SK-N-DZ (cell line): ENCODE results near the gene GADD45G. TPM values are rescaled to one million over a fixed set of nuclear protein-coding genes. Genes with fewer than 3 reads are reported as not detected.

Source experiments
- DNase-seq: peaks from one replicate; pipeline ENCODE4 v3.0.0-alpha.2; 2015; ENCODE audit warnings: low spot score
- polyA plus RNA-seq, 2 experiments: library from polyadenylated mRNA; depleted of rRNA; stranded (reverse); fragments of >200 nt; gene quantifications; 2 replicates each; pipeline ENCODE4 v1.2.3, GENCODE V29; 2014

GADD45G gene
- polyA plus RNA-seq (2014; cell fraction: cytosol; rRNA removed): 11.1 and 13.4 TPM in 2 replicates
- 12.8 and 20.6 TPM in 2 replicates for polyA plus RNA-seq (2014; cell fraction: nucleus; rRNA removed)

GRCh38 chr9:89604729-89605464 lies at the start of gene GADD45G:
GADD45G (plus strand) TSS chr9:89605012; CDS start chr9:89605122, 110 bp downstream.
- DNase-seq: peak; percentile 87

- no peak for DNase-seq
Observed at GRCh38 chr9:89555036-89555415, 49.8 kb upstream of the GADD45G start.

GRCh38 chr9:89555451-89556375 lies 49.1 kb upstream of the GADD45G start:
- DNase-seq: no peak

- DNase-seq: no peak
Observed at GRCh38 chr9:89558196-89558899, 46.5 kb upstream of the GADD45G start.

GRCh38 chr9:89558948-89559347 lies 45.9 kb upstream of the GADD45G start:
- DNase-seq: no peak

- DNase-seq: no peak
Observed at GRCh38 chr9:89562186-89562814, 42.5 kb upstream of the GADD45G start.

GRCh38 chr9:89563571-89564345 lies 41.1 kb upstream of the GADD45G start:
- no peak for DNase-seq

GRCh38 chr9:89564346-89564878 lies 40.4 kb upstream of the GADD45G start:
- DNase-seq: peak; percentile 78

GRCh38 chr9:89567649-89568048 lies 37.2 kb upstream of the GADD45G start:
- DNase-seq: no peak

GRCh38 chr9:89574309-89574708 lies 30.5 kb upstream of the GADD45G start:
- DNase-seq: no peak

- no peak for DNase-seq
Observed at GRCh38 chr9:89576404-89576839, 28.4 kb upstream of the GADD45G start.

GRCh38 chr9:89577363-89577762 lies 27.4 kb upstream of the GADD45G start:
- DNase-seq: no peak

- no peak for DNase-seq
Observed at GRCh38 chr9:89579741-89580385, 24.9 kb upstream of the GADD45G start.

GRCh38 chr9:89586311-89586710 lies 18.5 kb upstream of the GADD45G start:
- no peak for DNase-seq

- DNase-seq: no peak
Observed at GRCh38 chr9:89588271-89588879, 16.4 kb upstream of the GADD45G start.

GRCh38 chr9:89590415-89590814 lies 14.4 kb upstream of the GADD45G start:
- no peak for DNase-seq

- no peak for DNase-seq
Observed at GRCh38 chr9:89591274-89592212, 13.3 kb upstream of the GADD45G start.

- DNase-seq: no peak
Observed at GRCh38 chr9:89592213-89592815, 12.5 kb upstream of the GADD45G start.
